NCI-H1694 (cell line): ENCODE measurements around the gene NPR2.

Experiments
- DNase-seq: peaks from one replicate; lab custom pipeline; 2025; lab: John Stamatoyannopoulos, UW

Gene NPR2

DNA sequence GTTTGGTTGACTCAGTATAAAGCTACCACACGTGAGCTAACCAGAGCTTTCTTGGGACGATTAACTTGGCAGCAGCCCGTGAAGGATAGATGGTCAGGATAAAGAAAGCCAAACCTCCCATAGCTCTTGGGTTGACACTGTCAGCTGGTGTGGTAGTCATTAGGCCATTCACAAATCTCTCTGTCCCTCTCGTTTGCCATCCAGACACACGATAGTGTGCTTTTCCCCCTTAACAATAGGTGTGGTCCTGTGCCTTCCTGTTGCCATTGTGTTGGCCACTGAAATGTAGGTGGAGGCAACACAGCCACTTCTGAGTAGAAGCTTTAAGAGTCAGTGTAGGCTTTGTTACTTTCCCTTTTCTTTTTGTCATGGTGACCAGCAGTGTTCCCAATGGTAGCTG, 67.1 kb downstream of the NPR2 start:
- DNase-seq, result no peak
